GM19438 (cell line): Measurements from ENCODE around the gene MEGF10.

Source experiments
- ATAC-seq: cut with Tn5 transposase; IDR thresholded peaks from one replicate; pipeline ENCODE4 v1.9.1; 2021; ENCODE audit warnings: low read depth; ENCODE audit not compliant: unreplicated experiment

Gene MEGF10

DNA sequence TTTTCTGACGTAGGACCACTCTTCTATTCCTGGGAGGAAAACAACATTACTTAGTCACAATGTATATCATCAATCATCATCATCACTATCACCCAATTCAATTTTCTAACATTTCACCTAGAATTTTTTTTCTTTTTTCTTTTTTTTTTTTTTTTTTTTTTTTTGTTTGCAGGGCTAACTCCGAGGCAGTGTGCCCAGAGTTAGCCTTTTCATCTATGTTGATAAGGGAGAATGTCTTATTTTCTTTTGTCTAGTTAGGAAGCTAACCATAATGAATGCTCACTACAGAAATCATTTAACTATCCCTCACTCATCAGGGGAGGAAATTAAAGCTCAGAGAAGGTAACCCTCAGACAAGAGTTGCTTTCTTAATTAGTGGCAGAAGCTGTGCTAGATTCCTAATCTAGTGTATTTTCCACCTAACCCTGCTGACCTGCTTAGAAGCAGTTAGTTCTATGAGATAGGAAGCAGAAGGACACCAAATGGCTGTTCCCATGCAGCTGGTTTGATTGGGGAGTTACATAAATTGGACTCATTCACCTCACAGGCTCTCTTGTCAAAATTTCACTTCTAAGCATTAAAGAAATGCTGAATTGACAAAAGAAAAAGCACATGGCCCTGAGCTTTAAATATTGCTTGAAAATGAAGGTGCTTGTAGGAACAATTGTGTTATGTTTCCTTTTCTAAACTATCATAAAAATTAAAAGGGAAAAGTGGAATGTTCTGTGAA, 218.2 kb downstream of the MEGF10 start:
- ATAC-seq: no peak
